ENCODE results near the gene TDRD12.

GRCh38 chr19:32811151-32811550 lies 91.6 kb downstream of the TDRD12 start:
- no peak for TF ChIP-seq POLR2AphosphoS5 (IDR thresholded peaks at IDR 0.05; ENCODE audit: insufficient read depth, low read depth, low read length)
- TF ChIP-seq POLR2A (IDR thresholded peaks at IDR 0.05; ENCODE audit: low read depth, low read length) = no peak
- TF ChIP-seq CTCF (IDR thresholded peaks at IDR 0.05; ENCODE audit: extremely low read depth in 1 of 2, insufficient read depth in 1 of 2, low read depth in 1 of 2, low read length in 2 of 2) = no peak
- no peak for TF ChIP-seq FOS (IDR thresholded peaks at IDR 0.05; ENCODE audit: borderline replicate concordance, insufficient read depth, low read length)
